Tibial artery (tissue), 4 donors: ENCODE results near the gene CCDC85B.
A peak's percentile ranks its signal among the peaks of the same experiment; 100 is the strongest.

ENCODE experiments used
- DNase-seq, 2 donors: peaks; one replicate each; pipeline ENCODE4 v3.0.0-alpha.2; 2019
- H3K27ac ChIP-seq, 2 donors: fragments of 200-600 bp; sonication (generic) in 1 of 2; 1 replicate in 1 of 2; 2 replicates in 1 of 2; pipeline ENCODE4 v1.5.1; 2018 to 2019; ENCODE audit warnings: mild to moderate bottlenecking in 1 of 2
- H3K27me3 ChIP-seq, 2 donors: fragments of 200-600 bp; sonication (generic) in 1 of 2; one replicate each; pipeline versions ENCODE4 v1.5.1 to v1.6.0; 2016 to 2019
- H3K36me3 ChIP-seq, 3 donors: fragments of 200-600 bp; sonication (generic) in 2 of 3; one replicate each; pipeline ENCODE4 v1.5.1; 2016 to 2019; ENCODE audit warnings: mild to moderate bottlenecking in 2 of 3
- H3K4me1 ChIP-seq, 4 donors: fragments of 200-600 bp; sonication (generic) in 2 of 4; 1 replicate in 3 of 4; 2 replicates in 1 of 4; pipeline ENCODE4 v1.5.1; 2016 to 2019
- H3K4me3 ChIP-seq, 2 donors: fragments of 200-600 bp; sonication (generic) in 1 of 2; 1 replicate in 1 of 2; 2 replicates in 1 of 2; pipeline ENCODE4 v1.5.1; 2018 to 2019; ENCODE audit warnings: mild to moderate bottlenecking in 2 of 2
- H3K9me3 ChIP-seq, 3 donors: fragments of 200-600 bp; sonication (generic) in 1 of 3; one replicate each; pipeline ENCODE4 v1.5.1; 2016 to 2019
- intact Hi-C: fragments of 100-400 bp; cut with DNase I; formaldehyde crosslinking; loops from one replicate; pipeline ENCODE4 v1.15.0; 2023; ENCODE audit warnings: low total_unique reads
- TF ChIP-seq, protein P1 (sequence below), 2 experiments: fragments of 200-600 bp in 1 of 2; fragments of 450-650 bp in 1 of 2; IDR thresholded peaks; one replicate each; pipeline ENCODE4 v1.5.1; 2017 to 2019; ENCODE audit warnings: antibody characterized with exemption in 2 of 2, mild to moderate bottlenecking in 1 of 2, moderate library complexity in 1 of 2

CCDC85B gene

DNA sequence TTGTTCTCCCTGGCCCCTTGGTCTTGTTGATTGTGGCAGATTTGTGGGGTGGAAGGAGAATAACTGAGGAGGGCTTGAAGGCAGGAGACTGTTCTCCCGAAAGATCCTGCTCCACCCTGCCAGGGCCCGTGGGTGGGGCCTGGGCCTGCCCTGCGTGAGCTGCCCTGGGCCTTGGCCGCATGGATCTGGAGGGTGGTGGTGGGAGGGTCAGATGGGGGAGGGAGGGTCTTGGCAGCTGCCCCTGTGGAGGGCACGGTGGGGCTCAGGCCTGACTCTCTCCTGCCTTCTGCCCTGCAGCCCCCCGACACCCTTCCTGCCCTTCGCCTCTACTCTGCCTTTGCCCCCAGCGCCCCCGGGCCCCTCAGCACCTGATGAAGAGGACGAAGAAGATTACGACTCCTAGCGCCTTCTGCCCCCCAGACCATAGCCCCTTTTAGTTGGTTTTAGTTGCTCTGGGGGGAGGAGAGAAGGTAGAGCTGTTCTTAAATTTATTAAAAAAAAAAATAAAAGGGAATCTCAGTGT lies 30.6 kb downstream of the CCDC85B start:
- no peaks in the 10 kb centered on the region for H3K9me3 ChIP-seq
- peaks cover 13 to 32% (median 20%) of the 10 kb centered on the region in 3 donors for H3K36me3 ChIP-seq
- H3K27ac ChIP-seq: peak overlapping the region; percentile 87 to 90
- no peak for DNase-seq
- peak overlapping the region; percentile 89 to 92 for H3K4me3 ChIP-seq
- H3K27me3 ChIP-seq: no peaks in the 10 kb centered on the region
- peaks cover 5 to 38% (median 37%) of the 10 kb centered on the region in 4 donors for H3K4me1 ChIP-seq
- TF ChIP-seq, protein P1, sequence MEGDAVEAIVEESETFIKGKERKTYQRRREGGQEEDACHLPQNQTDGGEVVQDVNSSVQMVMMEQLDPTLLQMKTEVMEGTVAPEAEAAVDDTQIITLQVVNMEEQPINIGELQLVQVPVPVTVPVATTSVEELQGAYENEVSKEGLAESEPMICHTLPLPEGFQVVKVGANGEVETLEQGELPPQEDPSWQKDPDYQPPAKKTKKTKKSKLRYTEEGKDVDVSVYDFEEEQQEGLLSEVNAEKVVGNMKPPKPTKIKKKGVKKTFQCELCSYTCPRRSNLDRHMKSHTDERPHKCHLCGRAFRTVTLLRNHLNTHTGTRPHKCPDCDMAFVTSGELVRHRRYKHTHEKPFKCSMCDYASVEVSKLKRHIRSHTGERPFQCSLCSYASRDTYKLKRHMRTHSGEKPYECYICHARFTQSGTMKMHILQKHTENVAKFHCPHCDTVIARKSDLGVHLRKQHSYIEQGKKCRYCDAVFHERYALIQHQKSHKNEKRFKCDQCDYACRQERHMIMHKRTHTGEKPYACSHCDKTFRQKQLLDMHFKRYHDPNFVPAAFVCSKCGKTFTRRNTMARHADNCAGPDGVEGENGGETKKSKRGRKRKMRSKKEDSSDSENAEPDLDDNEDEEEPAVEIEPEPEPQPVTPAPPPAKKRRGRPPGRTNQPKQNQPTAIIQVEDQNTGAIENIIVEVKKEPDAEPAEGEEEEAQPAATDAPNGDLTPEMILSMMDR (IDR thresholded peaks at IDR 0.05): no peak
- intact Hi-C loops: loop anchor here (5.0 kb wide), 1 partner anchor 41 kb away; the partner anchor contains the start of gene SART1

DNA sequence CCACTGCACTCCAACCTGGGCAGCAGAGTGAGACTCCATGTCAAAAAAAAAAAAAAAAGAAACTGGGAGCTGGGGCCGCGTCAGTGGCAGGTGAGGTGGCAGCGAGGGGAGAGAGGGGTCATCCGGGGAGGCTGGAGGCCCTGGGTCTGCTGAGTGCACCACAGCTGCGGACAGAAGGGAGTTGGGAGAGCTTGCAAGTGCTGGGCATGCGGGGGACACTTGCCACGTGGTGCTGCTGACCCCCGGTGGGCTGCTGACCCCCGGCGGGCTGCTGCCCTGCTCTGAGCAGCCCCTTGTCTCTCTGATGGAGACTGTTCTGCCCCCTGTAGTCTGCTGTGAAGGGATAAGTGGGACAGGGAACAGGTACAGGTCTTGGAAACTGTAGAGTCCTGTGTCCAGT lies 31.4 kb downstream of the CCDC85B start:
- intact Hi-C loops: loop anchor here (5.0 kb wide), 1 partner anchor 40 kb away; the partner anchor contains the start of gene SART1
- TF ChIP-seq, protein P1 (IDR thresholded peaks at IDR 0.05): no peak
- Histone ChIP-seq H3K36me3 (peaks cover 13 to 32% (median 20%) of the 10 kb centered on the region in 3 donors), H3K9me3 (no peaks in the 10 kb centered on the region), H3K27ac (no peak overlapping the region), H3K4me1 (peaks cover 5 to 30% (median 29%) of the 10 kb centered on the region in 4 donors), H3K4me3 (no peak overlapping the region), H3K27me3 (no peaks in the 10 kb centered on the region)
- no peak for DNase-seq

DNA sequence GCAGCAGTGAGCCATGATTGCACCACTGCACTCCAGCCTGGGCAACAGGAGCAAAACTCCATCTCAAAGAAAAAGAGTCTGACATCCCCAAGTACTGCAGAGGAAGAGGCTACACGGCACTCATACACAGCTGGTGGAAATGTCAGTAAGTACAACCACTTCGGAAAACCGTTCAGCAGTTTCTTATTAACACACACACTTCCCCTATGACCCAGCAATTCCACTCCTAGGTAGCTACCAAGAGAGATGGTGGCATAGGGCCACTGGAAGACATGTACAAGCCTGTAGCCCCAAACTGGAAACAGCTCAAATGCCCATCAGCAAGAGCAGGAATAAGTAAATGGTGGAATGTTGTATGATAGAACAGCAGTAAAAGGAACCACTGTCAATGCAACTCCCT lies 32.1 kb downstream of the CCDC85B start:
- intact Hi-C loops: loop anchor here (5.0 kb wide), 1 partner anchor 40 kb away; the partner anchor contains the start of gene SART1
- peaks cover 13 to 32% (median 20%) of the 10 kb centered on the region in 3 donors for H3K36me3 ChIP-seq
- H3K4me3 ChIP-seq: no peak overlapping the region
- H3K4me1 ChIP-seq: peaks cover 3 to 23% (median 22%) of the 10 kb centered on the region in 4 donors
- H3K9me3 ChIP-seq: no peaks in the 10 kb centered on the region
- H3K27ac ChIP-seq: no peak overlapping the region
- TF ChIP-seq, protein P1 (IDR thresholded peaks at IDR 0.05): no peak
- no peak for DNase-seq
- H3K27me3 ChIP-seq: no peaks in the 10 kb centered on the region

DNA sequence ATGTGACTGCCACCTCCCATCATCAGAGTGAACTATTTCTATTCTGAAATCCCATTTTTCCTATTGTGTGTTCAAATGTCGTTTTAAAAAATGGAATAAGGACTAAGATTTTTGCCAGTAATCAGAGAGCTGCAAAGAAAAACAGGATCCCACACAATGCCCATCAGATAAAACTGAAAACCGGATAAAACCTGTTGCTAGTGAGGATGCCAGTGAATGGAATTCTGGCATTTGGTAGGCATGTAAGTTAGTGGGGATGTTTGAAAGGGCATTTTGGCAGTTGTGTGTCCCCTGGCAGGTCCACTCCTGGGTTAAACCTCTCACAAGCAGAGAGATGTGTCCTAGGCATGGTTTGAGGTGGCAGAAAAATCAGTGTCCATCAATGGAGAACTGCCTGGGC lies 34.9 kb downstream of the CCDC85B start:
- H3K27ac ChIP-seq: no peak overlapping the region
- TF ChIP-seq, protein P1 (IDR thresholded peaks at IDR 0.05): no peak

DNA sequence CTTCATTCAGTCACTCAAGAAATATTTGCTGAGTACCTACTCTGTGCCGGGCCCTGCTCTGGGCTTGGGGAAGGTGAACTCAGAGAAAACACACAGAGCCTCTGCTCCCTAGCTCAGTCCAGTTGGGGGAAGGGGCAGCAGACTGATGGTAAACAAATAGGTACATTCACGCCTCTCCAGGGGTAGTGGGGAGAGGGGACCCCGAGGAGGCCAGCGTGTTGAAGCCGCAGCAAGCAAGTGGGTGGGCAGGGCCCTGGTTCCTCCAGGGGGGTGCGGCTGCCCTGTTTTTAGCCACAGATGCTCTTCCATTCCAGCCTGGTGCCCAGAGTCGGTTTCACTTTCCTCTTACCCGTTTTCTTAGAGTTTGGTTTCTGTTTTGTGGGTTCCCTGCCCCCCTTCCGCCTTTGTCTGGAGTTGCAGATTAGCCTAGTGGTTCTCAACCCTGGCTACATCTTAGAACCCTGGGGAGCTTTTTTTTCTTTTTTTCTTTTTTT lies 37.5 kb downstream of the CCDC85B start:
- peaks cover under 1 to 12% (median 5%) of the 10 kb centered on the region in 3 donors for H3K36me3 ChIP-seq
- no peaks in the 10 kb centered on the region for H3K4me1 ChIP-seq
- H3K27me3 ChIP-seq: peaks cover 0 to 2% of the 10 kb centered on the region in 2 donors
- H3K9me3 ChIP-seq: no peaks in the 10 kb centered on the region
- no peak overlapping the region for H3K27ac ChIP-seq
- DNase-seq: no peak
- intact Hi-C loops: no loop called here
- TF ChIP-seq, protein P1 (IDR thresholded peaks at IDR 0.05): no peak
- no peak overlapping the region for H3K4me3 ChIP-seq

More for the DNA sequence above, 34.9 kb downstream of the CCDC85B start:
- intact Hi-C loops: no loop called here
- H3K27me3 ChIP-seq: no peaks in the 10 kb centered on the region
- peaks cover 0 to 11% (median 9%) of the 10 kb centered on the region in 4 donors for H3K4me1 ChIP-seq
- H3K36me3 ChIP-seq: peaks cover 13 to 32% (median 20%) of the 10 kb centered on the region in 3 donors
- H3K4me3 ChIP-seq: no peak overlapping the region
- H3K9me3 ChIP-seq: no peaks in the 10 kb centered on the region
- no peak for DNase-seq
